ENCODE results near the gene SFXN5. TPM values are rescaled to one million over a fixed set of nuclear protein-coding genes. Genes with fewer than 3 reads are reported as not detected.

Gene SFXN5
- total RNA-seq, 1 donor from 2014 or later, result 13.1 TPM

DNA sequence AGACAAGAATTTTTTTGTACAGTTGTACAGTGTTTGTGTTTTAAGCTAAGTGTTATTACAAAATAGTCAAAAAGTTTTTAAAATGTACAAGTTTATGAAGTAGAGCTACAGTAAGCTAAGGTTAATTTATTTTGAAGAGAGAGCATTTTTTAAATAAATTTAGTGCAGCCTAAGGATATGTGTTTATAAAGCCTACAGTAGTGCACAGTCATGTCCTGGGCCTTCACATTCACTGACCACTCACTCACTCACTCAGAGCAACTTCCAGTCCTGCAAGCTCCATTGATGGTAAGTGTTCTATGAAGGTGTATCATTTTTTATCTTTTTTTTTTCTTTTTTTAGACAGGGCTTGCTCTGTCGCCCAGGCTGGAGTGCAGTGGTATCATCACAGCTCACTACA is 44.2 kb downstream of the SFXN5 start:
- Histone ChIP-seq H3K36me3 (no peaks in the 10 kb centered on the region), H3K9me3 (no peaks in the 10 kb centered on the region), H3K4me3 (no peak overlapping the region), H3K27ac (no peak overlapping the region), H3K4me1 (no peaks in the 10 kb centered on the region), H3K27me3 (no peaks in the 10 kb centered on the region)
- ATAC-seq (no peak), DNase-seq (no peak)
- intact Hi-C loops (cut with DNase I), result no loop called here
- TF ChIP-seq, protein P1, sequence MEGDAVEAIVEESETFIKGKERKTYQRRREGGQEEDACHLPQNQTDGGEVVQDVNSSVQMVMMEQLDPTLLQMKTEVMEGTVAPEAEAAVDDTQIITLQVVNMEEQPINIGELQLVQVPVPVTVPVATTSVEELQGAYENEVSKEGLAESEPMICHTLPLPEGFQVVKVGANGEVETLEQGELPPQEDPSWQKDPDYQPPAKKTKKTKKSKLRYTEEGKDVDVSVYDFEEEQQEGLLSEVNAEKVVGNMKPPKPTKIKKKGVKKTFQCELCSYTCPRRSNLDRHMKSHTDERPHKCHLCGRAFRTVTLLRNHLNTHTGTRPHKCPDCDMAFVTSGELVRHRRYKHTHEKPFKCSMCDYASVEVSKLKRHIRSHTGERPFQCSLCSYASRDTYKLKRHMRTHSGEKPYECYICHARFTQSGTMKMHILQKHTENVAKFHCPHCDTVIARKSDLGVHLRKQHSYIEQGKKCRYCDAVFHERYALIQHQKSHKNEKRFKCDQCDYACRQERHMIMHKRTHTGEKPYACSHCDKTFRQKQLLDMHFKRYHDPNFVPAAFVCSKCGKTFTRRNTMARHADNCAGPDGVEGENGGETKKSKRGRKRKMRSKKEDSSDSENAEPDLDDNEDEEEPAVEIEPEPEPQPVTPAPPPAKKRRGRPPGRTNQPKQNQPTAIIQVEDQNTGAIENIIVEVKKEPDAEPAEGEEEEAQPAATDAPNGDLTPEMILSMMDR (IDR thresholded peaks at IDR 0.05), result no peak

DNA sequence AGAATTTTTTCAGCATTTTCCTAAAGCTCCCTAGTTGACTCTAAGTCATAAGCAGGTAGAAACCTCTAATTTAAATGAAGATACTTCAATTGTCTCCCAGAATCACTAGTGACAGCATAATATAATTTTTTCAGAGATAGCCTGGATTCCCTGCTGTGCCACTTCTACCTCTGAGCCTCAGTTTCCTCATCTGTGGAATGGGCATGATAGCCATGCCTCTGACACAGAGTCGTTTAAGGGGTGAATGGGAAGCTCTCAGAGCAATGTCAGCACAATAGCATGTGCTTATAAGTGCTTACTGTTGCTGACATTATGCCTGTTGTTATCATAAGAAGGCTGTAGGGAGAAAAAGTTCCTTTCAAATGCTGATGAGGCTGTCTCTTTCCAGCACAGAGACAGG is 48.0 kb downstream of the SFXN5 start:
- Histone ChIP-seq H3K9me3 (no peaks in the 10 kb centered on the region), H3K27me3 (no peaks in the 10 kb centered on the region), H3K27ac (no peak overlapping the region), H3K36me3 (no peaks in the 10 kb centered on the region), H3K4me1 (no peaks in the 10 kb centered on the region), H3K4me3 (no peak overlapping the region)
- no peak for ATAC-seq
- TF ChIP-seq, protein P1 (IDR thresholded peaks at IDR 0.05), result no peak
- intact Hi-C loops (cut with DNase I), result no loop called here
- no peak for DNase-seq

DNA sequence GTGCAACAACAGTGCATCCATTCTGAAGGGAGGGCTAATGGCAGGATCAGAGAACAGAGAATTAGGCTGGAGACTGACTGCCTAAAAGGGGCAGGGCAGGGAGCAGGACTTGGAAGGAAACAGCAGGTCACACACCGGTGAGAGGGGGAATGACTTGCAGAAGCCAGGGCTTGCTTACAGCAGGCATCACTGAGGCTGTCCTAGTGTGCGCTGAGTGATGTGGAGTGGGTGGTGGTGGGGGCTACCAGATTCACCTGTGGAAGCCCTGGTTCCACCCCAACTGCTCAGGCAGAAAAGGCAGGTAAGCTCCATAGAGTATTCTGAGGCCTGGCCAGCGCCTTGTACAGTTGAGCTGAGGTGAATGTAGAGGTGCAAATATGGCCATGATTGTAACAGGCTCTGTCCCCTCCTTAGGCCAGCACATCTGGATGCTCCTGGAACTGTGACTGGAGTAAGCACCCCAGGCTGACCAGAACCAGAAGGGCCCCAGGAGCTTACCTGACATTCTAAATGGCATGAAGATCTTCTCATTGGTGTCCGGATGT is 49.4 kb downstream of the SFXN5 start:
- intact Hi-C loops (cut with DNase I), result no loop called here
- Histone ChIP-seq H3K36me3 (no peaks in the 10 kb centered on the region), H3K4me1 (no peaks in the 10 kb centered on the region), H3K27ac (no peak overlapping the region), H3K9me3 (no peaks in the 10 kb centered on the region), H3K27me3 (no peaks in the 10 kb centered on the region), H3K4me3 (no peak overlapping the region)
- no peak for ATAC-seq
- DNase-seq, result no peak
- TF ChIP-seq, protein P1 (IDR thresholded peaks at IDR 0.05), result no peak

DNA sequence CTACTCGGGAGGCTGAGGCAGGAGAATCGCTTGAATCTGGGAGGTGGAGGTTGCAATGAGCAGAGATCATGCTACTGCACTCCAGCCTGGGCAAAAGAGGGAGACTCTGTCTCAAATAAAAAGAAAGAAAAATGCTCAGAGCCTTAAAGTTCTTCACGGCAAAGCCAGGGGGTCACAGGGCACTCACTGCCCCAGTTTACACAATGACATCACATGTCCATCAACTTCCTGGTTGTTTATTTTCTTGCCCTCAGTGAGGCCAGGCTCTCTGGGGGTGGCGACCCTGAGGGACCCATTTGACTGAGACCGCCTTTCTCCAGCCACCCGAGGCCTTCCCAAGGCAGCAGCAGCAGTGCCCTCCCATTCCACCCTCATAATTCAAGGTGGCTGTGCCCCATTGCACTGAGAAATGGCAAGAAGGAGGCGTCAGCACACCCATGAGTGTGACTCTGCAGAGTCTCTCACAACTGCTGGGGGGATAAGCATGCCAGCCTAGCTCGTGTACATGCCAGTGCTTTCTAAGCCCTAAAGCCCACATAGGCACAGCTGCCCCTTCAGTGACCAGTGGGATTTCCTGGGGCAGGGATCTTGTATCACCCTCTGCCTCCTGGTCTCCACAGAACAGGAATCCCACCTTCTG is 50.0 kb downstream of the SFXN5 start:
- no peak for ATAC-seq
- intact Hi-C loops (cut with DNase I), result no loop called here
- Histone ChIP-seq H3K27me3 (no peaks in the 10 kb centered on the region), H3K4me1 (no peaks in the 10 kb centered on the region), H3K36me3 (no peaks in the 10 kb centered on the region), H3K4me3 (no peak overlapping the region), H3K27ac (no peak overlapping the region), H3K9me3 (no peaks in the 10 kb centered on the region)
- TF ChIP-seq, protein P1 (IDR thresholded peaks at IDR 0.05), result no peak
- no peak for DNase-seq

DNA sequence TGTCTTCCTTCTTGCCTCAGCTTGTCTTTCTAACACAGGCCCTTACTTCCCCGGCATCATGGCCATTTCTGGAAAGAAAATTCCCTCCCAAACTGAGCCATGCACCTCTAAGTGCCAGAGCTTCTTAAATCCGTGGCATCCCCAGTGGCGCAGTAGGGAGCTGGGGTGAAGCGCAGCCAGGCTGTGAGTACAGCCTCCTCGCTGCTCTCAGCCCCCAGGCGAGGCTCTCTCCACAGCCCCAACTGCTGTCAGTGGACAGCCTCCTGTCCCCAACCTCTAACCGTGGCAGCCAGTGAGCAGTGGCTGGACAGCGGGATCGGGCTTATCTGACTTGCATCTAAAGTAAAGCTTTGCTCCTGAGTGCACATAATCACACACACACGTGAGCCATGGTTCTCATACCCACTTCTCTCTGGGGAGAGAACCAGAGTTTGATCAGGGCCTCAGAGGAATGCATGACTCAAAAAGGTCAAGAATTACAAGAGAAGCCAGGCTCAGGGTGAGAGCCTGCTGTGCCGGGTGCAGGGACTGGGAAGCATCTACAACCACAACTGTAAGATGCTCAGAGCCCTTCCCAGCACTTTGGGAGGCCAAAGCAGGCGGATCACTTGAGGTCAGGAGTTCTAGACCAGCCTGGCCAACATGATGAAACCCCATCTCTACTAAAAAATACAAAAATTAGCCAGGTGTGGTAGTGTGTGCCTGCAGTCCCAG is 50.7 kb downstream of the SFXN5 start:
- intact Hi-C loops (cut with DNase I), result no loop called here
- H3K36me3 ChIP-seq, result no peaks in the 10 kb centered on the region
- H3K9me3 ChIP-seq, result no peaks in the 10 kb centered on the region
- TF ChIP-seq, protein P1 (IDR thresholded peaks at IDR 0.05), result no peak
- no peak overlapping the region for H3K27ac ChIP-seq
- DNase-seq, result no peak
- H3K4me1 ChIP-seq, result no peaks in the 10 kb centered on the region
- H3K4me3 ChIP-seq, result no peak overlapping the region
- H3K27me3 ChIP-seq, result no peaks in the 10 kb centered on the region
- peak; percentile 85 for ATAC-seq
